Bladder microvascular endothelial cell (primary cell): ENCODE measurements around the gene AP3M1. TPM values are rescaled to one million over a fixed set of nuclear protein-coding genes. Genes with fewer than 3 reads are reported as not detected.

ENCODE experiments used
- total RNA-seq: library from RNA; depleted of rRNA; stranded (reverse); fragments of >200 nt; gene quantifications from 2 replicates; pipeline ENCODE4 v1.2.3, GENCODE V29; 2014

The AP3M1 gene, protein sequence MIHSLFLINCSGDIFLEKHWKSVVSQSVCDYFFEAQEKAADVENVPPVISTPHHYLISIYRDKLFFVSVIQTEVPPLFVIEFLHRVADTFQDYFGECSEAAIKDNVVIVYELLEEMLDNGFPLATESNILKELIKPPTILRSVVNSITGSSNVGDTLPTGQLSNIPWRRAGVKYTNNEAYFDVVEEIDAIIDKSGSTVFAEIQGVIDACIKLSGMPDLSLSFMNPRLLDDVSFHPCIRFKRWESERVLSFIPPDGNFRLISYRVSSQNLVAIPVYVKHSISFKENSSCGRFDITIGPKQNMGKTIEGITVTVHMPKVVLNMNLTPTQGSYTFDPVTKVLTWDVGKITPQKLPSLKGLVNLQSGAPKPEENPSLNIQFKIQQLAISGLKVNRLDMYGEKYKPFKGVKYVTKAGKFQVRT
- total RNA-seq = 21.2 and 43.9 TPM in 2 replicates

DNA sequence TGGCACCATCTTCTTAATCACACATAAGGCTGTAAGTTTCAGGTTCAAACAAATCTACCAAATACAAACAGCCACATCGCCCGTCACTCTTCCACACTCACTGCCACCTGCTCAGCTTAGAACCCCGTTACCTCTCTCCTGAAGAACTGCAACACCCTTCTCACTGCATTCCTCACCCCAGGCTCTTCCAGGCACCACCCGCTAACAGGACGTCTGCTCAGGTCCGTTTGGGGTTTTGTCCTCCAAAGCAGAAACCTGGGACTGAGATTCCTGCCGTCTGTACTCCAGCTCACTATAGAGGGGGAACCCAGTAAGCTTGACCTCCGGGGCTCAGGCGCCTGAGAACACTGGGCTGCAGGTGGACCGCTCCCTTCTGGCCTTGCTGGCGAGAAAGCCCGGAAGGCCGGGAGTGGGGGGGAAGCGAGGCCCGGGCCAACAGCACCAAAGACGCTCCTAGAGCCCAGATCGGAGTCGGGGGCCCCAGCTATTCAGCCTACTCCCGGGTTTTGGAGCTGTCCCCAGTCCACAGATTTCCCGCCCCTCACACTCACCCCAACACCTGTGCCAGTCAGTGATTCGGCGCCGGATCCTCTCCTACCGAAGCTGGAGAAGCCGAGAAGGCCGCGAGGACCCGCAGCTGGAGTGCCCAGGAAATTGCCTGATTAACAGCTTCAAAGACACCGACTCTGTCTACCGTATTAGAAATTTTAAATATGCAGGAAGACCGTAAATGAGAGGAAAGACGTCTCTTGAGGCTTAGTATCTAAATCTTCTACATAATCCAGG, at the start of gene AP3M1:
AP3M1 (minus strand) TSS at position 625 of the 786 bp plus-strand sequence. CDS start 12,449 bp downstream, outside the sequence.

DNA sequence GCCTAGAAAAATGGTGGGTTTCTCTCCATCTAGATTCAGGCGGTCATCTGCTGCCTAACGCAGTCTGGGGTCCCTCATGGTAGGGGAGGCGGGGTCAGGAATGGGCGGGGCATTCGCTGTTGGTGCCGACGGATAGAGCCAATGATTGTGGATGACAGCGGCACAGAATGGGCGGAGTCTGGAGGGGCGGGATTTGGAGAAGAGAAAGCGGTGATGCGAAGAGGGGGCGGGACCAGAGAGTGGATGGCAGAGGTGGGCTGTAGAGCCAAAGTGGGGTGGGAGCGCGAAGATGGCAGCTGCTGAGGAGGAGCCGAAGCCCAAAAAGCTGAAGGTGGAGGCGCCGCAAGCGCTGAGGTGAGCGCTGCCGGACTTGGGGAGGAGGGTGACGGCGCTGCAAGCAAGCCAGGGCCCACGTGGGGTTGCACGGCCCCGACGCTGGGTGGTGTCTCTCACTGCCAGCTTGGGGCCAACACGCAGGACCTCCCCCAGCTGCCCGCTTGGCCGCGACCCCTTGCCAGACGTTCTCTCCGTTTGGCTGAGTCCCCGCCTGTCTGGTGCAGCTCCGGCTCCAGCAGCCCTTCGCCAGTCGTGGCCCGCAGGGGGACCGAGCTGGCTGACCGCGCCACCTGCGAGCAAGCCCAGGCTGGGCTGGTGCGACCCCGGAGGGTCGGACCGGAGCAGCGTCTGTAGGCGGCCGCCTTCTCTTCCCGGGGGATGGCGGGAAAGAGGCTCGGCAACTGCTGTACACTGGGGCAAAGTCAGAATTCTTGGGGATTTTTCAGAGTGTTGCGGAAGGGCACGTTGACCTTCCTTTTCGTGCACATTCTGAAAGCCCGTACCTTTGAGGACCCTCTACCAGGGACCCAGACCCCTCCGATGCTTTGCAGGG, 606 bp upstream of the AP3M1 start, which contains the start of gene ADK:
ADK (plus strand) TSS at position 232 of the 889 bp plus-strand sequence; CDS start at position 290, 58 bp downstream.

Other genes with a start within 250 kb of the AP3M1 start
- 31.4 and 34.8 TPM in 2 replicates for gene PLAU, start 239.7 kb downstream of the AP3M1 start, total RNA-seq
- gene VCL, start 152.7 kb downstream of the AP3M1 start, total RNA-seq = 80.1 and 171 TPM in 2 replicates
- 13.7 and 16.4 TPM in 2 replicates for gene ADK, start 393 bp upstream of the AP3M1 start, total RNA-seq